Measurements from ENCODE around the gene OASL.

OASL gene

DNA sequence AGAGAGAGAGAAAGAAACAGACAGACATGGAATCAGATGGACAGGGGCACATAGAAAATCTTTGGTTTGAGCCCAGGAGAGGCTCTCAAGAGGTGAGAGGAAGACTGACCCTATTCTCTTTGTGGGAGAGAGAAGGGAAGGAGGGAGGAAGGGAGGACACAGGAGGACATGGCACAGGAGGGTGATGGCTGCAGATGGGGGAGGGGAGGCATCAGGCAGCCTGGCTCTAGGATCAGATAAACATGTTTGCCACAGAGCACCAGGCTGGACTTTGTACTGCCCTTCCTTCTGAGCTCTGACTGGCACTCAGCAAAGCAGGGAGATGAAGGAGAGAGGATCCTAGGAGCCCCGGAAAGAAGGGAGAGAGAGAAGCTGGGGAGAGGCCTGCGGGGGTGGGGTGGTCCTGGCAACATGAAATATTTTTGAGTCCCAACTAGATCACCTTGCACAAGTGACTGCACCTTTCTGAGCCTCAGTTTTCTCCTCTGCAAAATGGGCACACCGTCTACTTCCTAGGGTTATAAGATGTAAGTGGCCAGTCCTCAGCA, 54.6 kb downstream of the OASL start:
- DNase-seq = no peak

DNA sequence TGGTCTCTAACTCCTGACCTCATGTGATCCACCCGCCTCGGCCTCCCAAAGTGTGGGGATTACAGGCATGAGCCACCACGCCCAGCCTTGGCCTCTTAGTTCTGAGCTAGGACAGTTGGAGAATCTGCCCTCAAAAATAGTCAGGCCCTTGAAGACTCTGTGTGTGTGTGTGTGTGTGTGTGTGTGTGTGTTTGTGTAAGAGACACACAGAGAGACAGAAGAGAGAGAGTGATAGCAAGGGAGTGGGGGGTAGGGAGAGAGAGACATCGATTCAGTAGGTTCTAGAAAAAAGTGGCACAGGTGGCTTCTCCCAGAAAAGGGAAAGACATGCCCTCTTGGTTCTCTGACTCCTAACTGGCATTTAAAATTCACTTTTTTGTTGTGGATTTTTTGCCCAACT, 55.3 kb downstream of the OASL start:
- DNase-seq = no peak

DNA sequence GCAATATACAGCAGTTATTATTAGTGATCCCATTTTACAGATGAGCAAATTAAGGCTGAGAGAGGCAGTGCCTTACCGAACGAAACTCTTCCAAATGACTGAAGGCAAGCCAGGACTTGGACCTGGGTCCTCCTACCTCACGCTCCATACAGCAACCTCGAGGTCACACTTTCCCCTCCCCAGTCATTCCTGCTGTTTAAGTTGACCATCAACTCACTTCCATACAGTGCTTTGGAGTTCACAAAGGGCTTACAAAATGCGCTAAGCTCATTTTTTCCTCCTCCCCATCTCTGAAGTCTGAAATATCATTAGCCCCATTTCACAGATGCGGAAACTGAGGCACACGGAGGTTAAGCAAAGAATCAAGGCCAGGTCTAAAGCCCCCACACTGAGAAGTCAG, 56.4 kb downstream of the OASL start:
- DNase-seq = no peak

DNA sequence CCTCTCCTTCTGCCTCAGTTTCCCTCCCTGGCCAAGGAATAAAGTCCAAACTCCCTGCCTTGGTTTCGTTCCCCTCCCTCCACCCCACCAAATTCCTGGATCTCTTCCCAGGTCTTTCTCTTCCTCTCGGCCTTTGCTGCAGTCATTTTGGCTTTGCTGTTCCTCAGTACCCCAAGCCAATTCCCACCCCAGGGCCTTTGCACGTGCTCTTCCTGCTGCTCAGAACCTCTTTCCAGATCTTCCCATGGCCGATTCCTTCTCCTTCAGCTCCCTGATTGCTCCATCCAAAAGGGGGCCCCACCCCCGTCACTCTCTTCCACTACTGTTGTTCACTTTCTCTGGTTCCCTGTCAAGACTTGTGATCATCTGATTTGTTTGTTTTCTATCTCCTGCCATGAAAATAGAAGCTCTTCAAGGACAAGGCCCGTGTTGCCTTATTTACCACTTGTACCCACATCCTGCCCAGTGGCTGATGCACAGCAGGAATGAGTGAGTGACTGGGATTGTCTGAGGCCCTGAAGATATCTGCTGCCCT, 57.6 kb downstream of the OASL start:
- DNase-seq = no peak

DNA sequence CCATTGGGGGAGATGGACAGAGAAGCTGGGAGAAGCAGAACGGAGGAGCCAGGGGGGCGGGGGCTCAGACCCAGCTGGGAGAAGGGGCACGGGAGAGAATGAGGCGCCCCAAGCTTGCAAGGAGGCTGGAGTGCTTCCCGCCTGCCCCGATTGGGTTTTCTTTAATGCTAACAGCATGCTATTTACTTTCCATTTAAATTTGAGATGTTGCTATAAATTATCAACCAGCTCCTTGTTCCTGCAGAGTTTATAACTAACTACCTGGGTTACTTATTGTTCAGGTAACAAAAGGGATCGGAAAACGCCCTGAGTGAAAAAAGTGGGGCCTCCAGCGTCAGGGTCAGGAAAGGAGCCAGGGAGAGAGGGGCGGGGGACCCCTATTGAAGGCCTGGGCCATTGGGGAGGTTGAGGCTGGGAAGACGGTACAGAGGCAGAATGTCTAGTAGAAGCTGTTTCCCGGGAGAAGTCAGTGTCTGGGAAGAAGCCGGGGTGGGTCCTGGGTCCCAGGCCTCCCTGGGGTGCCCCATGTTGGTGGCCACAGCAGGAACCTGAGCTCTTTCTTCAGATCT, 58.2 kb downstream of the OASL start:
- no peak for DNase-seq

DNA sequence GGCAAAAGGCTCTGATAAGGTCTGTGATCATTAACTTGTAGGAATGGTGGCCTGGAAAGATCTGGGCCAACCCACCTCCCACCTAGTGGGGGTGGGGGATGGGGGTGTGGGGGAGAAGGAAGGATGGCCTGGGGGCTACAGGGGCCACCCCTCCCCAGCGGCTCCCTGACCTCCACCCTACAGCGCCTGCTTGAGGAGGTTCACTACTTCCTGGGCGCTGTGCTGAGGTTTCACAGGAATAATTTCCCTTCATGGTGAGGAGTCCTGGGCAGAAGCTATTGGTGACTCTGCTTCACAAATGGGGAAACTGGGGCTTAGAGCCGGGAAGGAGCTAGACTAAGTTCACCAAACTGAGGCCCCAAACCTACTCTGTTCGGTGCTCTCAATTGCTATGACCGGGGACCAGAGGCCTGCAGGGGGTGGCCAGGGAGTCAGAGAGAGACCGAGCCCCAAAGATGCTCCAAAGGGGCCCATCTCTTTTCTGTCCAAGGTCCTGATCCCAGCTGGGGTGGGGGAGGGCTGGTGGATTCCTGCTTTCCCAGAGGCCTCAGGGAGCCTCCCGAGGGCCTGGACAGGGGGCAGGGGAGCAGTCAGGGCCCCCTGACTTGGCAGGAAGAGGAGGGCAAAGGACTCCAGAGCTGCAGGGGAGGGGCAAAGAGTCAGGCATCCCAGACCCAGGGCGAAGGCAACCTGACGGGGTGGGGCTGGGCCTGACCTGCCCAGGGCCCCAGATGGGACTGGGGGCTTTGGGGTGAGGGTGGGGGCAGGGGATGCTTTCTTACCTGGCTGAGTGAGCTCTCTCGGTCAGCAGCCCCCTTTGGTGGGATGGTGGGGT, 59.0 kb downstream of the OASL start:
- DNase-seq = no peak

DNA sequence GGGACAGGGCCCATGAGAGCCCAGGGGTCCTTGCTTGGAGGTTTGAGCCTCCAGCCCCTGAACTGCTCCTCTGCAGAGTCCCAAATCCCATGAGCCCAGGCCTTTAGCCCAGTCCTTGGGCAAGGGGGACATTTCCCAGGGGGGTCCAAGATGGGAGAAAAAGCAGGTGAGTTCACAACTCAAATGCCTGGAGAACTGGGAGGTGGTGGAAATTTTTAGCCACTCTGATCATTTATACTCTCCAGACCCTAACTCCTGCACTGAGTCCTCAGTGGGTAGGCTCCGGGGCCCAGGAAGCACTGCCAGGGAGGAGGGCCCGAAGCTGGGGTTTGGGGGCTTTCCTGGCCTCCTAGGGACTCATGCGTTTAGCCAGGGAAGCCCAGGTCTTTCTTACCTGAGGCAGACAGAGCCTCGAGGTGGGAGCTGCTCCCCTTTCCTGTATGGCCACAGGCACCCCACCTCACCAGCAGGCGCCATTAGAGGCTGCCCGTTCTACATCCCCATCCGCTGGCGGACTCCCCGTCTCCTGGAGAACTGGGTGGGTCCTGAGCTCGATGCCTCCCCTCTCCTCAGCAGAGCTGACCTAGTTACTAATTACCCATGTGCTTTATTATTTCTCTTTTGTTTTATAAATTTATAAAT, 59.7 kb downstream of the OASL start:
- DNase-seq = no peak

DNA sequence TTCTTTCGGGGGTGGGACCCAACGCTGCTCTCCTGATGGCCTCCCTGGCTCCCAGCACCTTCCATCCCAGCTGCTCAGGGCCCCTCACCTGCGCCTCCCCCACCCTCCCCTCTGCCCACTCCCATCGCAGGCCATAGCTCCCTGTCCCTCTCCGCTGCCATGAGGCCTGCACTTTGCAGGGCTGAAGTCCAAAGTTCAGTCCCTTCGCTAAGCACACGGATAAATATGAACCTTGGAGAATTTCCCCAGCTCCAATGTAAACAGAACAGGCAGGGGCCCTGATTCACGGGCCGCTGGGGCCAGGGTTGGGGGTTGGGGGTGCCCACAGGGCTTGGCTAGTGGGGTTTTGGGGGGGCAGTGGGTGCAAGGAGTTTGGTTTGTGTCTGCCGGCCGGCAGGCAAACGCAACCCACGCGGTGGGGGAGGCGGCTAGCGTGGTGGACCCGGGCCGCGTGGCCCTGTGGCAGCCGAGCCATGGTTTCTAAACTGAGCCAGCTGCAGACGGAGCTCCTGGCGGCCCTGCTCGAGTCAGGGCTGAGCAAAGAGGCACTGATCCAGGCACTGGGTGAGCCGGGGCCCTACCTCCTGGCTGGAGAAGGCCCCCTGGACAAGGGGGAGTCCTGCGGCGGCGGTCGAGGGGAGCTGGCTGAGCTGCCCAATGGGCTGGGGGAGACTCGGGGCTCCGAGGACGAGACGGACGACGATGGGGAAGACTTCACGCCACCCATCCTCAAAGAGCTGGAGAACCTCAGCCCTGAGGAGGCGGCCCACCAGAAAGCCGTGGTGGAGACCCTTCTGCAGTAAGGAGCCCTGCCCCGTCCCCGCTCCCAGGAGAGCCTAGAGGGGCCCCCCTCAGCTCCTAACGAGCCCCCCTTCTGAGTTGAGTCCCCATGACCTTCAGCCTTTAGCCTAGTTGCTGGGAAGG, 60.5 kb downstream of the OASL start, which contains the start of gene HNF1A:
TSS of gene HNF1A (plus strand) at position 248 of the 924 bp plus-strand sequence. CDS start at position 474, 226 bp downstream.
- DNase-seq = no peak

DNA sequence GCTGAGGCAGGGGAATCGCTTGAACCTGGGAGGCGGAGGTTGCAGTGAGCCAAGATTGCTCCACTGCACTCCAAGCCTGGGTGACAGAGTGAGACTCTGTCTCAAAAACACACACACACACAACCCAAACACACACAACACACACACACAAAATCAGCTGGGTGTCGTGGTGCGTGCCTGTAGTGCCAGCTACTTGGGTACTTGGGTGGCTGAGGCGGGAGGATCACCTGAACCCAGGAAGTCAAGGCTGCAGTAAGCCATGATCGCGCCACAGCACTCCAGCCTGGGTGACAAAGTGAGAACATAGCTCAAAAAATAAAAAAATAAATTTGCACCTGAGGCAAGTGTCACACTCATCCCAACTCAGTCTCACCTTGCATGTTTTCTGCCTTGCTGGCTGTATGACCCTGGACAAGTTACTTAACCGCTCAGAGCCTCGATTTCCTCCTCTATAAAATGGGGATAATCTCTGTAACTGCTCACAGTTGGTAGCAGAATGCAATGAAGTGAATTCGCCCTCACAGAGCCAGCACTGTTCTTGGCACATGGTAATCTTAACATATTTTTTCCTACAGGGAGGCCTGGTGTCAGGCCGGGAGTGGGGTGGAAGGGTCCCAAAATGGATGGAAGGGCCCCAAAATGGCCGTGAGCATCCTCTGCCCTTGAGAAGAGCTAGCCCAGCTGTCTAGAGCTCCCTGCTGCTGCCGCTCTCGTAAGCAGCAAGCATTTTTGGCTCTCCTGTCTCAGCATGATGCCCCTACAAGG, 61.3 kb downstream of the OASL start:
- DNase-seq = no peak

DNA sequence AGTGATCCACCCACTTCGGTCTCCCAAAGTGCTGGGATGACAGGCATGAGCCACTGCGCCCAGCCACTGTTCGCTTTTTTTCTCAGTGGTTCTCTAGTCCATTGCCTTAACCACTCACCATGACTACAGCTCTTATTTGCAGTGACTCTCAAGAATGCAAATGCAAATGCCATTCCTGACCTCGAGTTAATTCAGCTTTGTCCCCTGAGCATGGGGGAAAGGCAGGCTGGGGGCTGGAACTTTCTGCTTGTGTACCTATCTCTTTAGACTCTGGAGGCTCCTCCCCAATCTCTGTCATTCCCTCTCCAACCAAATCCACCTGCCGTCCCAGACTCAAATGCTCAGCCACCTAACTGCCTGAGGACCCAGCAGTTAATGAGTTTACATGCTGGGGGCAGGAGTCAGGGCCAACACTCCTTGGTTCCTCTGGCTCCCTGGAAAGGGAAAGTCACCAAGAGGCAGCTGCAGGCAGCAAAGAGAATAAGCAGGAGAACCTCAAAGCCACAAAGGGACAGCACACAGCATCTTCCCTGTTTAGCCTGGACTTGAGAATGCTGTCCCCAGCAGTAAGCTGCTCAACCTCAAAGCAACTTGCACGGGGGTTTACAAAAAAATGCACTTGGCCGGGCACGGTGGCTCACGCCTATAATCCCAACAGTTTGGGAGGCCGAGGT, 66.0 kb downstream of the OASL start:
- no peak for DNase-seq

DNA sequence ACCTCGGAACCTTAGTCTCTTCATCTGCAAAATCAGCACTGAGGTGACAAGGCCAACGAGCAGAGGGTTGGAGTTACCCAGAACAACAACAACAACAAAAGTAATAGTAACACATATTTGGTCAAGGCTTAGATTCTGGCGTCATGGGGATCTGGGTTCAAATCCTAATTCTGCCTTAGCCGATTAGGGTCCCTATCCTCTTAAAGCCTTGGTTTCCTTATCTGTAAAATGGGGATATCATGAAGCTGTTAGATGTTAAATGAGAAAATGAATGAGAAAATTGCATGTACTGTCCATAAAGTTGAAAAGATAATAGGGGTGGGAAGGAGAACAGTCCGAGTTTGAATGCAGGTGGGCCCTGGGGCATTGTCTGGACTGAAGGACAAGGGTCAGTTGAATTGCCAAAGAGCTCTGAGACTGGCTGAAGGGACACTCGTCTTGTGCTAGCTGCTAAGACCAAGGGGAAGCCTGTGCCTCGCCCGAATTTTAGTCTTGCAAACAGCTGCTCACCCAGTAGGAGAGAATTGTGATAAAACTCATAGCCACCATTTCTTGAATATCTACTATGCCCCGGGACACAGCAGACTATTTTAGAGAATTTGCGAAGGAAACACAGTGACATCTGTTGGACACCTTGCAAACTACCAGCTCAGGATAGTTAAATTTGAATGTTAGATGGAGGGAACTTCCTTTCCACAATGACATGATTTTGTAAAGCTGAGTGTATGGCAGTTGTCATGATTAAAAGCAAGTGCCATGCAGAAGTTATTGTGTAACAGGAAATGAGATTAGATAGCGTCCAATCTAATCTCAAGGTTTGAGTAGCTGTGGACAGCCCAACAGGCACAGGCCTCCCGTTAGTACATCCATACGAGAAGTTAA, 67.5 kb downstream of the OASL start:
- peak; percentile 76 for DNase-seq

DNA sequence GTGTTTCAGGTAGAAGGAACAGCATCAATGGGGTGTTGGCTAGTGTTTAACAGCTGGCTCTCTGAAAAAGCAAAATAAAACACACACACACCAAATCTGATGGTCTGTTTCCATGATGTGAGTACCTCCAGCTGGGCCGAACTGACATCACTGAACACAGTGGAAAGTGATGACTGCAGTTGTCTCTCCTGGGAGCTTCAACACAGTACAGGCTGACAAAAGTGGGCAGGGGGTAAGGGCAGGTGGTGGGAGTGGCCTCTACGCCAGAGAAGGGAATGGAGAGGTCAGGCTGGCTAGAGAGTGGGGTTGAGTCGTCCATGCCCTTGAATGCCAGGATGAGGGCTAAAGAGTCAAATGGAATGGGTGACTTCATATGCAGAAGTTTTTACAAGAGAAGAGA, 68.7 kb downstream of the OASL start:
- DNase-seq = no peak
